Skeletal muscle tissue (tissue), 4 donors: ENCODE results near the gene CDK3. TPM values are rescaled to one million over a fixed set of nuclear protein-coding genes. Genes with fewer than 3 reads are reported as not detected.
"Not testable (repeated sequence)": the region's sequence is repeated elsewhere in the genome, so short reads cannot be mapped to it uniquely, and the experiment has no call there.

Experiments
- H3K27ac ChIP-seq: one replicate; pipeline ENCODE4 v1.7.0; 2013; ENCODE audit warnings: mild to moderate bottlenecking, low read depth, low read length, inconsistent platforms
- H3K27me3 ChIP-seq, 3 donors: one replicate each; pipeline ENCODE4 v1.7.0; 2013; ENCODE audit warnings: low read length in 3 of 3; ENCODE audit not compliant: control insufficient read depth in 3 of 3, insufficient read depth in 3 of 3
- H3K36me3 ChIP-seq, 3 donors: one replicate each; pipeline ENCODE4 v1.7.0; 2013; ENCODE audit warnings: low read length in 3 of 3; ENCODE audit not compliant: control insufficient read depth in 3 of 3, insufficient read depth in 3 of 3
- H3K4me1 ChIP-seq, 3 donors: one replicate each; pipeline ENCODE4 v1.7.0; 2013; ENCODE audit warnings: low read length in 3 of 3, mild to moderate bottlenecking in 3 of 3; ENCODE audit not compliant: control insufficient read depth in 3 of 3, insufficient read depth in 3 of 3
- H3K4me3 ChIP-seq, 3 donors: one replicate each; pipeline ENCODE4 v1.7.0; 2013; ENCODE audit warnings: low read length in 3 of 3
- H3K9ac ChIP-seq, 3 donors: one replicate each; pipeline ENCODE4 v1.7.0; 2013; ENCODE audit warnings: low read length in 3 of 3, mild to moderate bottlenecking in 3 of 3, moderate library complexity in 2 of 3, low read depth in 1 of 3
- H3K9me3 ChIP-seq, 3 donors: one replicate each; pipeline ENCODE4 v1.7.0; 2013; ENCODE audit warnings: low read length in 3 of 3; ENCODE audit not compliant: control insufficient read depth in 3 of 3
- total RNA-seq: library from RNA; depleted of rRNA; stranded (reverse); fragments of >200 nt; gene quantifications from one replicate; pipeline ENCODE4 v1.2.3, GENCODE V29; 2014
- donor health status: Osteomylitis.

CDK3 gene
- total RNA-seq, 1 donor from 2014 or later, result 1.6 TPM

DNA sequence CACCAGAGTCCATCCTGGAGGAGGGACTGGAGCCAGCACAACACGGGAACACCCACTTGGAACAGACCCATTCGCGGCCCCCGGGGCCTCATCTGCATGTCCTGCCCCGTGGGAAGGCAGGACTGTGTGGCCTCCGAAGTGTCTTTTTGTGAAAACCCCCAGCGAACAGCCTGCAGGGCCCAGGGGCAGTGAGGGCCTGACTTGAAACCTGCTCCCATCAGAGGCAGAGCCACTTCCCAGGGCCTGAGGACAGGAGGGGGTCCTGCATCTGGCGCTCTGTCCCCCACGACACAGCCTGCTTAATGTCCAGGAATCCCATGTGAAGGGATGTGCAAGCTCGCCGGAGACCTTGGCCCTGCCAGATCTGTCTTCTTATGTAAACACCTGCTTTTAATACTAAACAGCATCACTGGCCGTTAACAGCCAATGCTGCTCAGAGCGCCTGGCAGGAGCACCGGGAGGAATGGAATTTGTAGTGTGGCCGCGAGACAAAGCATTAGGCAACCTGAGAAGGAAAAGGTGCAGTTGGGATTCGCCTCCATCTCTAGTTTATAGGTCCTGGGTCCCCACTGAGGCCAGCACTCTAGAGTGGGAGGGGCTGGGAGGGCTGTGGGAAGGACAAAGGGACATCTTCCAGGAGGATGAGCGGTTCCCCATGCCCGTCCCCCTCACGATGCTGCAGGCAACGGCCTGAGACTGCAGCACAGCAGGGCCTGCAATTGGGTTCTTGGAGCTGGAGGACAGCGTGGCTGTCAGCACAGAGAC, 36.0 kb downstream of the CDK3 start:
- no peak overlapping the region for H3K27ac ChIP-seq
- H3K4me3 ChIP-seq, result no peak overlapping the region
- H3K36me3 ChIP-seq, result peaks cover 32 to 40% (median 39%) of the 10 kb centered on the region in 3 donors
- no peaks in the 10 kb centered on the region for H3K9me3 ChIP-seq
- H3K4me1 ChIP-seq, result peaks cover 0 to 2% (median 0%) of the 10 kb centered on the region in 3 donors
- peaks cover 0 to 3% (median 0%) of the 10 kb centered on the region in 3 donors for H3K27me3 ChIP-seq
- no peak overlapping the region for H3K9ac ChIP-seq

DNA sequence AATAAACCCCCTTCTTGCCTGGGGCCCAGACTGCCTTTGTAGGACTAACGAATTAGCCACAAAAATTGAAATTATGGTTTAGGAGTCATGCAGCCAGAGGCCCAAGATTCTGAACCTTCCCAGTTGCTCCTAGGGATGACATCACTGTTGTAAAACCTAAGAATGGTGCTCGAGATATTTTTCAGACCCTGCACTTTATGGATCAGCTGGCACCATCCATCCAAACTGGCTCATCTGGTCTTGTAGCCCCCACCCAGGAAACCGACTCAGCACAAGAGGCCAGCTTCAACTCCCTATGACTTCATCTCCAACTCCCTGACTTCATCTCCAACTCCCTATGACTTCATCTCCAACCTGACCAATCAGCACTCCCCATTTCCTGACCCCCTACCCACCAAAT, 37.4 kb downstream of the CDK3 start:
- H3K9me3 ChIP-seq, result no peaks in the 10 kb centered on the region
- no peak overlapping the region for H3K9ac ChIP-seq
- H3K27me3 ChIP-seq, result no peaks in the 10 kb centered on the region
- H3K4me3 ChIP-seq, result no peak overlapping the region
- H3K4me1 ChIP-seq, result peaks cover 0 to 2% (median 0%) of the 10 kb centered on the region in 3 donors
- H3K27ac ChIP-seq, result no peak overlapping the region
- H3K36me3 ChIP-seq, result peaks cover 40 to 50% (median 50%) of the 10 kb centered on the region in 3 donors

DNA sequence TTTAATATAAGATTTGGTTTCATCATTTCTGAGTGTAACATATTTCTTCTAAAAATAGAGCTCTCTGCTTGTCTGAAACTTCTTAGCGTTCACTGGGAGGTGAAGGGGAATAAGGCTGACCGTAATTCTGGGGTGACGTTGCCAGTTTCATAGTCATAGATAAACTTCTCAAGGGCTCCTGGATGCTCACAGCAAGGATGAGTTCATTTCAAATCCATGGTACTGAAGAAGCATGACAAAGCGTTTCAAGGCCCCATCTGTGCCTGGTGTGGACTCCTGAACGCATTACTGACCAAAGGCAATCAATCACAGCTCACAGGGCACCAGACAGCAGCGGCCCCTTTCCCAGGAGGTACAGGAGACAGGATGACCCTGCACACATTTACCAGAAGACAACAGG, 38.5 kb downstream of the CDK3 start:
- Histone ChIP-seq H3K9me3 (no peaks in the 10 kb centered on the region), H3K27ac (no peak overlapping the region), H3K36me3 (peaks cover 51 to 61% (median 61%) of the 10 kb centered on the region in 3 donors), H3K4me3 (no peak overlapping the region), H3K9ac (no peak overlapping the region), H3K4me1 (peaks cover 0 to 2% (median 0%) of the 10 kb centered on the region in 3 donors), H3K27me3 (no peaks in the 10 kb centered on the region)

DNA sequence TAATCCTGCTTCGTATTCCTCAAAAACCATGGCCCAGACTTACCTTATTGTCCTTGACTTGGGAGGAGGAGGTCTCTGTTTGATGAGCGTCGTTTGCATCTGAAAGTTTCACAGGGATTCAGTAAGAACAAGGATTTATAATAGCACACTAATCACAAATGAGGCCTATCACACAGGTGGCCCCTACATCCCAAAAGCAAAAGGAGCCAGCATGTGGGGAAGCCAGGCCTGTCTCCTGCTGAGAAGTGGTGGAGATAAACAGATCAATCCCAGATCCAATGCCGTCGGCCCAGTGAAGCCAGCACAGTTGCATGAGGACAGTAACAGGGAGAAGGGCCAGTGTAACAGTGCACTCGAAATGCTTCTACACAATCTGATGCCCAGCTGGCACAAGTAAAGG, 39.7 kb downstream of the CDK3 start:
- H3K9me3 ChIP-seq, result no peaks in the 10 kb centered on the region
- peaks cover 0 to 2% (median 0%) of the 10 kb centered on the region in 3 donors for H3K4me1 ChIP-seq
- H3K9ac ChIP-seq, result no peak overlapping the region
- no peak overlapping the region for H3K4me3 ChIP-seq
- no peak overlapping the region for H3K27ac ChIP-seq
- H3K36me3 ChIP-seq, result peaks cover 63 to 73% (median 73%) of the 10 kb centered on the region in 3 donors
- H3K27me3 ChIP-seq, result no peaks in the 10 kb centered on the region

DNA sequence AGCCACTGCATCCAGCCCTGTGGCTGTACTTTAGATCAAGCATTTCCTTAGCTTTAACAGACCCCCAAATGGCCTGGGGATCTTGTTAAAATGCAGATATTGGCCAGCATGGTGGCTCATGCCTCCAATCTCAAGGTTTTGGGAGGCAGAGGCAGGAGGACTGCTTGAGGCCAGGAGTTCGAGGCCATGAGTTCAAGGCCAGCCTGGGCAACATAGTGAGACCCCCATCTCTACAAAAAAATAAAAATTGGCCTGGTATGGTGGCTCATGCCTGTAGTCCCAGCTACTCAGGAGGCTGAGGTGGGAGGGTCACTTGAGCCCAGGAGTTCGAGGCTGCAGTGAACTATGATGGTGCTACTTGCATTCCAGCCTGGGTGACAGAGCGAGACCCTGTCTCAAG, 42.2 kb downstream of the CDK3 start:
- peaks cover 79 to 91% (median 89%) of the 10 kb centered on the region in 3 donors for H3K36me3 ChIP-seq

DNA sequence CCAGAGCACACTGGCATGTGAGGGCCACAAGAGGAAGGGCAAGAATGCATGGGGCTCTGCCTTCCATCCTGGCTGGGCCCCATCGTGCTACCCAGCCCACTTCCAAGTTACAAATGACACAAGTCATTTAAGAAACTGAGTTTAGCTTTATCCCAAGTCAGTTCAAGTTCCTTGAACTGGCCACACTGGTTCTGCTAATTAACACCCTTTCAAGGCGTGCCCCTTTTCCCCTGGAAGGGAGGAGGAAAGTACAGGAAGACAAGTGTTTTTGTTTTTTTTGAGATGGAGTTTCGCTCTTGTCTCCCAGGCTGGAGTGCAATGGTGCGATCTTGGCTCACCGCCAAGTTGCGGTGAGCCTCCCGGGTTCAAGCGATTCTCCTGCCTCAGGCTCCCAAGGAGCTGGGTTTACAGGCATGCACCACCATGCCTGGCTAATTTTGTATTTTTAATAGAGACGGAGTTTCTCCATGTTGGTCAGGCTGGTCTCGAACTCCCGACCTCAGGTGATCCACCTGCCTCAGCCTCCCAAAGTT, 43.9 kb downstream of the CDK3 start:
- peaks cover 85 to 92% (median 89%) of the 10 kb centered on the region in 3 donors for H3K36me3 ChIP-seq

More for the DNA sequence above, 42.2 kb downstream of the CDK3 start:
- H3K9ac ChIP-seq, H3K27me3 ChIP-seq, H3K9me3 ChIP-seq, H3K27ac ChIP-seq, H3K4me1 ChIP-seq, H3K4me3 ChIP-seq: not testable (repeated sequence)

DNA sequence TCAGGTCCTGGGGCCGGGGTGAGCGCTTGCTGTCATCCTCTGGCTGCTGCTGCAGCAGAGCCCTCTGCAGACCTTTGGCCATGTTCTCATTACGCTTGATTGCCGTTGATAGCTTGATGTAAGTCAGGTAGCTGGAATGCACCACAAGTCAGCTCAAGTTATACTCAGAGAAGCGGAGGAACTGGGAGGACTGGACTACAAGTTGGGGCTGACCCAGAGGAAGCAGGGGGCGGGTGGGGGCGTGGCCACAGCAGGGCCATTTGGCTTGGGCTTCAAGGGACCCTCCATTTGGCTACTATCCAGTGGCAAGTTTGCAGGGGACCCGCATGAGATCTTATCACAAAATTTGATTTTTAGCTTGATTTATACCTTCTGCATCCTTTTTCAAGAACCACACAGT, 45.4 kb downstream of the CDK3 start:
- Histone ChIP-seq H3K27me3 (no peaks in the 10 kb centered on the region), H3K27ac (no peak overlapping the region), H3K9me3 (no peaks in the 10 kb centered on the region), H3K4me3 (no peak overlapping the region), H3K4me1 (peaks cover 0 to 2% (median 0%) of the 10 kb centered on the region in 3 donors), H3K9ac (no peak overlapping the region), H3K36me3 (peaks cover 79 to 91% (median 87%) of the 10 kb centered on the region in 3 donors)

More for the DNA sequence above, 43.9 kb downstream of the CDK3 start:
- H3K27ac ChIP-seq, H3K27me3 ChIP-seq, H3K4me1 ChIP-seq, H3K9me3 ChIP-seq, H3K4me3 ChIP-seq, H3K9ac ChIP-seq: not testable (repeated sequence)

DNA sequence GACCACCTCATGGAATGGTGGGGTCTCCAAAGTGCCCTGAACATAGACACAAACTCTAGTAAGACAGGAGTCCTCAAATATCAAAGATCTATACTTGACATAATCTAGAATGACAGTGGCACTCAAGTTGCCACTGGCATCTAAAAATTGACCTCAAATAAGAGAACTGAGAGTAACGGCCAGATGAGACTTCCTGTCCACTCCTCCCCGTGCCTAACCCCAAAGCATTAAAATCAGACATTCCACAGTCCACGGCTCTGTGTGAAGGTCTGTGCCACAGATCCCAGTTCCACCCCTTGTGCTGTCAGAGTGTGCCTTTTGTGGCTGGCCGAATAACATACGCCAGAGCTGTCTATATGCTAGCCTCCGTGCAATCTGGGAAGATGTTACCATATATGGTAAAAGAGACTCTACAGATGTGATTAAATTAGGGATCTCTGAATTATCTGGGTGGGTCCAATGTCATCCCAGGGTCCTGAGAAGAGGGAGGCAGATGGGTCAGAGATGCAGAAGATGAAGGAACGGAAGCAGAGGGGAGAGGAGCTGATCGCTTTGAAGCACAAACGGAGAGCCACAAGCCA, 47.5 kb downstream of the CDK3 start:
- no peaks in the 10 kb centered on the region for H3K9me3 ChIP-seq

DNA sequence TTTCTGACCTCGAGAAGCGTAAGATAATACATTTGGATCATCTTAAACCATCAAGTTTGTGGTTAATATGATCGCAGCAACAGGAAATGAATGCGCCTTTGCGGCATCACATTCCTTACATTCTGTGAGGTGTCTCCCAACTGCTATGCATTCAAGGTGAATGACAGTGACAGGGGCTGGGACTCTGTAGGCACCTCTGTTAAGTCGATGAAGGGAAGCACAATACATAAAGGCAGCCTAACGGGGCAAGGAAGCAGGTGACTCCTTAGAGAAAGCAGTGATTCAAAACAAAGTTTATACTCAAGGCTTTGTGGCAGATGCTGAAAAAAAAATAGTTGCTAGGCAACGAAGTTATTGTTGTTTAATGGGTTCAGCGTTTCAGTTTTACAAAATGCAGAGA, 48.1 kb downstream of the CDK3 start:
- no peaks in the 10 kb centered on the region for H3K27me3 ChIP-seq
- H3K9me3 ChIP-seq, result no peaks in the 10 kb centered on the region
- H3K4me3 ChIP-seq, result no peak overlapping the region
- H3K27ac ChIP-seq, result no peak overlapping the region
- no peak overlapping the region for H3K9ac ChIP-seq
- peaks cover 0 to 3% (median 0%) of the 10 kb centered on the region in 3 donors for H3K4me1 ChIP-seq
- peaks cover 68 to 75% (median 74%) of the 10 kb centered on the region in 3 donors for H3K36me3 ChIP-seq

More for the DNA sequence above, 47.5 kb downstream of the CDK3 start:
- Histone ChIP-seq H3K4me3 (no peak overlapping the region), H3K4me1 (peaks cover 0 to 3% (median 0%) of the 10 kb centered on the region in 3 donors), H3K36me3 (peaks cover 69 to 76% (median 75%) of the 10 kb centered on the region in 3 donors), H3K27ac (no peak overlapping the region), H3K27me3 (no peaks in the 10 kb centered on the region), H3K9ac (no peak overlapping the region)

DNA sequence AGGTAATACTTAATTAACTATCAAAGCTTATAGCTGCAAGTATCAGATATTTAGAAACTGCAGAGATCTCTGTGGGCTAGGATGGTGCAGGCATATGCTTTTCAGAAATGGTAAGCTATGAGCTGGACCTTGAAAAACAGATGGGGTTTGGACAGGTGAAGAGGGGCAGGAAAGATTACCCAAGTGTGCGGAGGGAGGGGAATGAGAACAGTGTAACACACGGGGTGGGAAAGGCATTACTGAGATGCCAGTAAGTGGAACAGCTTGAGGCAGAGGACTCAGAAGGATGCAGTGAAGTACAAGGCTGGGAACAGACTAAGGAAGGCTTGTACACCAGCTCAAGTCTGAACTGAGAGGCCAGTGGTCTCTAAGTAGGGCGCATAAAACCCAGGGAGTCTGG, 48.6 kb downstream of the CDK3 start:
- Histone ChIP-seq H3K36me3 (peaks cover 67 to 74% (median 72%) of the 10 kb centered on the region in 3 donors), H3K4me1 (peaks cover 0 to 3% (median 0%) of the 10 kb centered on the region in 3 donors), H3K9me3 (no peaks in the 10 kb centered on the region)

More for the DNA sequence above, 48.6 kb downstream of the CDK3 start:
- Histone ChIP-seq H3K9ac (no peak overlapping the region), H3K4me3 (no peak overlapping the region), H3K27ac (no peak overlapping the region), H3K27me3 (no peaks in the 10 kb centered on the region)
